Gastroesophageal sphincter (tissue), 3 donors: ENCODE measurements around the gene PLCB4.

ENCODE experiments used
- POLR2A ChIP-seq, 2 donors: fragments of 450-650 bp; IDR thresholded peaks; one replicate each; pipeline ENCODE4 v1.6.1; 2017; ENCODE audit warnings: antibody characterized with exemption in 2 of 2, mild to moderate bottlenecking in 2 of 2, moderate library complexity in 1 of 2
- POLR2AphosphoS5 ChIP-seq: sonication (generic); formaldehyde crosslinking; IDR thresholded peaks from one replicate; pipeline ENCODE4 v1.6.1; 2017; ENCODE audit warnings: antibody characterized with exemption
- TF ChIP-seq, protein P1 (sequence below), 4 experiments: fragments of 200-600 bp in 2 of 4; fragments of 450-650 bp in 2 of 4; sonication (generic) in 1 of 4; IDR thresholded peaks; one replicate each; pipeline ENCODE4 v1.5.1; 2017 to 2019; ENCODE audit warnings: antibody characterized with exemption in 4 of 4, mild to moderate bottlenecking in 2 of 4, moderate library complexity in 2 of 4

DNA sequence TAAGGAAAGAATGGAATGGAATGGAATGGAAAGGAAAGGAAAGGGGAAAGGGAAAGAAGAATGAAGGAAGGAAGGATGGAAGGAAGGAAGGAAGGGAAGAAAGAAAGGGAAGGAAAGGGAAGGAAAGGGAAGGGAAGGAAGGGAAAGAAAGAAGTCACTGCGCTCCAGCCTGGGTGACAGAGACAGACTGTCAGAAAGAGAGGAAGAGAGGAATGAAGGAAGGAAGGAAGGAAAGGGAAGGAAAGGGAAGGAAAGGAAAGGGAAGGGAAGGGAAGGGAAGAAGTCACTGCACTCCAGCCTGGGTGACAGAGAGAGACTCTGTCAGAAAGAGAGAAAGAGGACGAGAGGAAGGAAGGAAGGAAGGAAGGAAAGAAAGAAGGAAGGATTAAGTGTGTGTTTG, 224.3 kb downstream of the PLCB4 start:
- TF ChIP-seq, protein P1, sequence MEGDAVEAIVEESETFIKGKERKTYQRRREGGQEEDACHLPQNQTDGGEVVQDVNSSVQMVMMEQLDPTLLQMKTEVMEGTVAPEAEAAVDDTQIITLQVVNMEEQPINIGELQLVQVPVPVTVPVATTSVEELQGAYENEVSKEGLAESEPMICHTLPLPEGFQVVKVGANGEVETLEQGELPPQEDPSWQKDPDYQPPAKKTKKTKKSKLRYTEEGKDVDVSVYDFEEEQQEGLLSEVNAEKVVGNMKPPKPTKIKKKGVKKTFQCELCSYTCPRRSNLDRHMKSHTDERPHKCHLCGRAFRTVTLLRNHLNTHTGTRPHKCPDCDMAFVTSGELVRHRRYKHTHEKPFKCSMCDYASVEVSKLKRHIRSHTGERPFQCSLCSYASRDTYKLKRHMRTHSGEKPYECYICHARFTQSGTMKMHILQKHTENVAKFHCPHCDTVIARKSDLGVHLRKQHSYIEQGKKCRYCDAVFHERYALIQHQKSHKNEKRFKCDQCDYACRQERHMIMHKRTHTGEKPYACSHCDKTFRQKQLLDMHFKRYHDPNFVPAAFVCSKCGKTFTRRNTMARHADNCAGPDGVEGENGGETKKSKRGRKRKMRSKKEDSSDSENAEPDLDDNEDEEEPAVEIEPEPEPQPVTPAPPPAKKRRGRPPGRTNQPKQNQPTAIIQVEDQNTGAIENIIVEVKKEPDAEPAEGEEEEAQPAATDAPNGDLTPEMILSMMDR (IDR thresholded peaks at IDR 0.05) = no peak
- TF ChIP-seq POLR2AphosphoS5 (no peak), POLR2A (IDR thresholded peaks at IDR 0.05) (no peak)
